Measurements from ENCODE around the gene RBM28. TPM values are rescaled to one million over a fixed set of nuclear protein-coding genes. Genes with fewer than 3 reads are reported as not detected.
A peak's percentile ranks its signal among the peaks of the same experiment; 100 is the strongest.

RBM28 gene
- total and polyA plus RNA-seq, 2 of the 8 experiments (the other 6 are each of a cell fraction or from before 2014, with no cell fraction given): 12.8 to 65.3 TPM

GRCh38 chr7:128270826-128271272 lies 72.9 kb downstream of the RBM28 start (continued):
- TF ChIP-seq E2F6 (IDR thresholded peaks at IDR 0.05) (peak; percentile 75), SIRT6 (IDR thresholded peaks at IDR 0.05; ENCODE audit: low read length) (no peak), CTCF (IDR thresholded peaks at IDR 0.05; ENCODE audit: control extremely low read depth in 1 of 3, insufficient read depth in 1 of 3, low read depth in 1 of 3, low read length in 3 of 3) (peak in 1 of 3 experiments; percentile 14; a peak in 1 of 4 replicates), CEBPB (IDR thresholded peaks at IDR 0.05; ENCODE audit: low read depth, low read length) (no peak), CHD1 (IDR thresholded peaks at IDR 0.05; ENCODE audit: low read depth, low read length) (no peak), NRF1 (IDR thresholded peaks at IDR 0.05; ENCODE audit: low read depth, low read length) (no peak), SIN3A (conservative IDR thresholded peaks at IDR 0.05 in 1 of 2, IDR thresholded peaks at IDR 0.05 in 1 of 2; ENCODE audit: low read depth in 1 of 2, low read length in 2 of 2) (no peak), MAX (IDR thresholded peaks at IDR 0.05) (peak; percentile 27; the same call in 1 of the 2 replicates), EZH2 (IDR thresholded peaks at IDR 0.05; ENCODE audit: low read depth, low read length, severe bottlenecking) (no peak), ASH2L (IDR thresholded peaks at IDR 0.05; ENCODE audit: low read length) (no peak), RAD21 (IDR thresholded peaks at IDR 0.05 in 1 of 2, conservative IDR thresholded peaks at IDR 0.05 in 1 of 2; ENCODE audit: low read depth in 2 of 2, low read length in 2 of 2) (no peak), RBBP5 (IDR thresholded peaks at IDR 0.05; ENCODE audit: borderline replicate concordance, low read depth, low read length) (no peak), ATF3 (IDR thresholded peaks at IDR 0.05; ENCODE audit: insufficient read depth, low read depth, low read length) (no peak)
